Calu3 (cell line): Measurements from ENCODE around the gene PCSK5. TPM values are rescaled to one million over a fixed set of nuclear protein-coding genes. Genes with fewer than 3 reads are reported as not detected.
A peak's percentile ranks its signal among the peaks of the same experiment; 100 is the strongest.

Experiments
- BruUV-seq: library from RNA; stranded (reverse); fragments of 400-500 nt; replicated peaks from 2 replicates; lab custom pipeline; 2021; lab: Mats Ljungman, UMichigan
- CTCF ChIA-PET: fragments of 300-600 bp; sonication (Branson Sonifier 250); formaldehyde crosslinking; loops from one replicate; lab custom pipeline; 2022; ENCODE audit warnings: antibody characterized with exemption; lab: Charles Lee
- DNase-seq: peaks from one replicate; pipeline ENCODE4 v3.0.0; 2022
- H3K27ac Mint-ChIP-seq: one replicate; pipeline ENCODE4 v1.8.0; 2022; ENCODE audit warnings: mixed read lengths; ENCODE audit not compliant: unreplicated experiment
- H3K27me3 Mint-ChIP-seq: one replicate; pipeline ENCODE4 v1.8.0; 2022; ENCODE audit warnings: mixed read lengths; ENCODE audit not compliant: unreplicated experiment
- H3K36me3 Mint-ChIP-seq: one replicate; pipeline ENCODE4 v1.8.0; 2022; ENCODE audit warnings: mild to moderate bottlenecking, moderate library complexity, mixed read lengths; ENCODE audit not compliant: insufficient read depth, unreplicated experiment
- H3K4me1 Mint-ChIP-seq: one replicate; pipeline ENCODE4 v1.8.0; 2022; ENCODE audit warnings: mild to moderate bottlenecking, low read depth, mixed read lengths; ENCODE audit not compliant: unreplicated experiment
- H3K4me3 Mint-ChIP-seq: one replicate; pipeline ENCODE4 v1.8.0; 2022; ENCODE audit warnings: mild to moderate bottlenecking, low read depth, moderate library complexity, mixed read lengths; ENCODE audit not compliant: unreplicated experiment
- H3K9me3 Mint-ChIP-seq: one replicate; pipeline ENCODE4 v1.8.0; 2022; ENCODE audit warnings: low read depth, mixed read lengths; ENCODE audit not compliant: unreplicated experiment
- intact Hi-C: fragments of 100-400 bp; cut with micrococcal nuclease; formaldehyde crosslinking; loops from one replicate; pipeline ENCODE4 v1.10.0; 2022; ENCODE audit not compliant: unreplicated experiment
- total RNA-seq: library from RNA; stranded (reverse); gene quantifications from 2 replicates; pipeline ENCODE4 v1.2.3, GENCODE V29; 2022
- TF ChIP-seq, protein P1 (sequence below): fragments of 200-600 bp; IDR thresholded peaks from one replicate; pipeline ENCODE4 v1.8.0; 2022; ENCODE audit warnings: antibody characterized with exemption; ENCODE audit not compliant: unreplicated experiment

The PCSK5 gene
- total RNA-seq, 1 experiment from 2014 or later = 38.4 TPM

DNA sequence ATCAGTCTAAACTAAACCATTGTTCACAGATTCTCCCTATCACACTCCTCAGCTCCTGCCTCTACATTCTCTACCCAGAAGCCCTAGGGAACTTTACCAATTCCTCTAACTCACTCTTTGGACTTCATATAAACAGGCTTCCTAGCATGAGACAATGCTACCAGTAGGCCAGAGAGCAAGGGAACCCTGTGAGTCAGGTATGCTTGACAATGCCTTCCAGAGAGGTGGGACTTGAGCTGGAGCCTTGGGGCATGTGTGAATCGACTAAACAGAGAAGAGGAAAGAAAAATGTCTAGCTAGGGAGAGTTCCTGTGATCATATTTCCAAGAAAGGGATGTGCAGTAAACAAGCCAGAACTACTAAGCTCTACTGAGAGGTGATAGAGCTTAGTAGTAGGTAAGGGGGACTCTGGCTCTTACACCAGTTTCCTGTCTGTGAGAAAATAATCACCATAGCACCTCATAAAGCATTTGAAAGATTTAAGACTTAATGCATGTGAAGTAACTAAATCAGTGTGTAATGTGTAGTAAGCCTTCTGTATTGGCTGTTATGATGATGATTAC, 510.1 kb downstream of the PCSK5 start:
- TF ChIP-seq, protein P1, sequence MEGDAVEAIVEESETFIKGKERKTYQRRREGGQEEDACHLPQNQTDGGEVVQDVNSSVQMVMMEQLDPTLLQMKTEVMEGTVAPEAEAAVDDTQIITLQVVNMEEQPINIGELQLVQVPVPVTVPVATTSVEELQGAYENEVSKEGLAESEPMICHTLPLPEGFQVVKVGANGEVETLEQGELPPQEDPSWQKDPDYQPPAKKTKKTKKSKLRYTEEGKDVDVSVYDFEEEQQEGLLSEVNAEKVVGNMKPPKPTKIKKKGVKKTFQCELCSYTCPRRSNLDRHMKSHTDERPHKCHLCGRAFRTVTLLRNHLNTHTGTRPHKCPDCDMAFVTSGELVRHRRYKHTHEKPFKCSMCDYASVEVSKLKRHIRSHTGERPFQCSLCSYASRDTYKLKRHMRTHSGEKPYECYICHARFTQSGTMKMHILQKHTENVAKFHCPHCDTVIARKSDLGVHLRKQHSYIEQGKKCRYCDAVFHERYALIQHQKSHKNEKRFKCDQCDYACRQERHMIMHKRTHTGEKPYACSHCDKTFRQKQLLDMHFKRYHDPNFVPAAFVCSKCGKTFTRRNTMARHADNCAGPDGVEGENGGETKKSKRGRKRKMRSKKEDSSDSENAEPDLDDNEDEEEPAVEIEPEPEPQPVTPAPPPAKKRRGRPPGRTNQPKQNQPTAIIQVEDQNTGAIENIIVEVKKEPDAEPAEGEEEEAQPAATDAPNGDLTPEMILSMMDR = no peak
- no peak for DNase-seq
- Mint-ChIP-seq H3K27me3 (no peaks in the 10 kb centered on the region), H3K9me3 (no peaks in the 10 kb centered on the region), H3K4me1 (peaks cover 28% of the 10 kb centered on the region), H3K27ac (no peak overlapping the region), H3K36me3 (no peaks in the 10 kb centered on the region), H3K4me3 (no peak overlapping the region)
- CTCF ChIA-PET = interaction anchor here (0.9 kb wide), 1 partner anchor 32 kb away, joined by 3 read pairs; no protein-coding TSS in a partner anchor
- BruUV-seq = no TSS peak
- intact Hi-C loops = loop anchor here (5.0 kb wide), 1 partner anchor 42 kb away; no protein-coding TSS in a partner anchor

DNA sequence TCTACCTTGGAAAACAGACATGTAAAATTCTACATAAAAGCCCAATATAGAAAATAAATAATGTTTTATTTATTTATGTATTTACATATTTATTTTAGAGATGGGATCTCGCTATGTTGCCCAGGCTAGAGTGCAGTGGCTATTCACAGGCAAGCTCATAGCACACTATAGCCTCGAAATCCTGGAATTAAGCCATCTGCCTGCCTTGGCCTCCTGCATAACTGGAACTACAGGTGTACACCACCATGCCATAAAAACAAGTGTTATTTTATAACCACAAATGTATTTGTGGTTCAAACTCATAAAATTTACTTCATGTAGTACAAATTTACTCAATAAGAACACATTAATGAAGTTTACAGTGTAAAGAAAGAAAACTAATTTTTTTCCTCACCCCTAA, 510.7 kb downstream of the PCSK5 start:
- Mint-ChIP-seq H3K9me3 (no peaks in the 10 kb centered on the region), H3K4me3 (no peak overlapping the region), H3K4me1 (peaks cover 28% of the 10 kb centered on the region), H3K27ac (no peak overlapping the region), H3K27me3 (no peaks in the 10 kb centered on the region), H3K36me3 (no peaks in the 10 kb centered on the region)
- CTCF ChIA-PET = no interaction called here
- DNase-seq = no peak
- intact Hi-C loops = loop anchor here (5.0 kb wide), 1 partner anchor 41 kb away; no protein-coding TSS in a partner anchor
- TF ChIP-seq, protein P1 = no peak
- no TSS peak for BruUV-seq

DNA sequence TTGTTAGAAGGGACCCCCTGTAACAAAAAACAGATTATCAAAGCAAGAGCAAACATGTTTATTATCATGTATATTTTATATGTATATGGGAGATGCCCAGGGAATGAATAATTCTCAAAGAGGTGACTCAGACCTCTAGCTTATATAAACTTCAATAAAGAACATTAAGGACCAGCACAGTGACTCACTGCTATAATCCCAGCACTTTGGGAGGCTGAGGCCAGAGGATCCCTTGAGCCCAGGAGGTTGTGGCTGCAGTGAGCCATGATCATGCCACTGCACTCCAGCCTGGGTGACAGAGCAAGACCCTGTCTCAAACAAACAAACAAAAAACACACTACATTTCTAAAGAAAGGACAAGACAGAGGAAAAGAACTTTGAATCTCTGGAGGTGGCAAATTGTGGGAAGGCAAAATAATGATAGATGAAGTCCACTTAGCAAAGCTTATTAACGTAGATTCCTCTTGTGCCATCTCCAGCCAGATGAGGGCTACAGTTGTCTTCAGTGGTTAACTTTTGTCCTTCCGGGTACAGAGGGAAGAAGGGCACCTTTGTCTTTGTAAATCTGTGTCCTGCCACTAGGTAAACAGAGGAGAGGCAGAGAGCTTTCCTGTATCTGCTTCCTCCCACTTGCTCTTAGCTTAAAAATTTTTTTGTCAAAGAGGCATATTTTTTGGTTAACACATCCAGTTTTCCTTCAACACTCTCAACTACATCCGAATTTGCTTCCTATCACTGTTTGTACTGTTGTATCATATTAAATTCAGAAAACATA, 511.3 kb downstream of the PCSK5 start:
- no peaks in the 10 kb centered on the region for H3K27me3 Mint-ChIP-seq

DNA sequence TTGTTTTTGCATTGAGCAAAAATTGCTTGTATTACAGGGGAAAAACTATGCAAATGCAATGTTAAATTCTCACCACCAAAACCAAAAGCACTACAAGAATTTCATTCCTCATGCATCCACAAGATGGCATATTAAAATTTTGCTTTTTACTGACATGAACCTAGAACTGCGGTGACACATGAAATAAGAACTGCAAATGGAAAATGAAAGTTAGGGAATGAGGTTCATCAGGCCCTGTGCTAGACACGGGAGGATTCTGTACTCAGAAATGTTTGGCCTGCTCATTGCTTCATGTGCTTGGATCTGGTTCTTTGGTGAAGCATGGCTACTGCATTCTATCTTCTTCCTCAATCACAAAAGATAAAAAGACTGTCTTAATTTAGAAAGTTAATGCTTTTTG, 512.9 kb downstream of the PCSK5 start:
- no TSS peak for BruUV-seq
- no peak for DNase-seq
- Mint-ChIP-seq H3K27ac (no peak overlapping the region), H3K9me3 (no peaks in the 10 kb centered on the region), H3K36me3 (no peaks in the 10 kb centered on the region), H3K27me3 (no peaks in the 10 kb centered on the region), H3K4me1 (peaks cover 28% of the 10 kb centered on the region), H3K4me3 (peak overlapping the region; percentile 30)
- CTCF ChIA-PET = no interaction called here
- TF ChIP-seq, protein P1 = peak; percentile 27
- intact Hi-C loops = loop anchor here (1.0 to 5.0 kb wide), 2 partner anchors 39 to 255 kb away; no protein-coding TSS in a partner anchor

More for the DNA sequence above, 511.3 kb downstream of the PCSK5 start:
- peaks cover 28% of the 10 kb centered on the region for H3K4me1 Mint-ChIP-seq
- intact Hi-C loops = loop anchor here (5.0 kb wide), 1 partner anchor 41 kb away; no protein-coding TSS in a partner anchor
- H3K9me3 Mint-ChIP-seq = no peaks in the 10 kb centered on the region
- no peak overlapping the region for H3K4me3 Mint-ChIP-seq
- no peak for DNase-seq
- TF ChIP-seq, protein P1 = no peak
- no peak overlapping the region for H3K27ac Mint-ChIP-seq
- CTCF ChIA-PET = interaction anchor here (0.6 kb wide), 1 partner anchor 40 kb away, joined by 3 read pairs; no protein-coding TSS in a partner anchor
- H3K36me3 Mint-ChIP-seq = no peaks in the 10 kb centered on the region
- BruUV-seq = no TSS peak
